ENCODE data around the gene TTC39C.

The TTC39C gene

DNA sequence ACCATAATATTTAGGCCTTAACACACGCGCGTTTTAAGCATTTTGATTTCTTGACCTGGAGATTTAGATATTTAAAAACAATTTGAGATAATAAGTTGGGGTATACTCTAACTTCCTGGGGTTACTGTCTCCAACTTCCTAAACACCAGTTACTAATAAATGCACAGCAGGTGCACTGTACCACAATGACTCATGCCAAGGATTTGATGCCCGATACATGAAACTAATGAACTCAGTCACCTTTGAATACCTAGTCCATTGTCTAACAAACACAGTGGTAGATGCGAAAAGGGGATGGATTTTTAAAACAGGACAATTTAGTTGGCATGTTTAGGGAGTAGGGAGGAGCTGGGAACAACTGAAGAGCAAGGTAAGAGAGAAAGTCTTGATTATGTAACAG, 145.5 kb downstream of the TTC39C start:
- no peak for DNase-seq
- intact Hi-C loops (cut with DNase I), result no loop called here

DNA sequence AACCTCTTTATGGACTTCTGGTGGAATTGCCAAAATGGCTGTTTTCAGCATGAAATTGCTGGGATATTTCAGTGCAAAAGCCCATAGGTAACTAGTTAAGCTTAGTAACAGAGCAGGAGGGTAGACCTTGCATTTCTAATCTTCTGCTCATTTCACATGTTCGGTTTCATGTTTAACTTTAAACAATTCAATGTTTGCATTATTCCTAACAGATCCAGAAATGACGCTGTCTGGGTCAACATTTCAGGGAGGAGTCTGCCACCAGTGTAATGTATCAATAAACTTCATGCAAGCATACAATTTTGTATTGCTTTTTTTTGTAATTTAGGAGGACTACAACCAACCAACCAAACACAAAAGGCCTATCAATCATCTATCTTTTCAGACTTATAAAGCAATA, 146.8 kb downstream of the TTC39C start:
- intact Hi-C loops (cut with DNase I), result no loop called here
- DNase-seq, result no peak

DNA sequence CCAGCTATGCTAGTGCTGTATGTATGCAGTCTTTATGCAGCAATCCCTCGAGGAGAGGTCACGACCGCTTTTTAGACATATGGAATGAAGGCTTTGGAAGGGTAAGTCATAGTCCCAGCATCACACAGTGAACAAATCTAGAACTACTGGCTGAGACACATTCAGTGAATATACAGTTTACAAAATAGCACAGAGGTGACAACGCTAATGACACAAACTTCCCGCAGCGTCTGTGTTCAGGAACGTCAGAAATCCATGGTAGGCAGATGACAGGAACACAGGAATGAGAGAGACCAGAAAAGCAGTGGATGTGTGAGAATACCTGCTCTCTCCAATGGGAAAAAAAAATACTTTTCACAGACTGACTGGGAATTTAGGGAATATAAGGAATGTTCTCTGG, 153.9 kb downstream of the TTC39C start:
- intact Hi-C loops (cut with DNase I), result no loop called here
- no peak for DNase-seq

DNA sequence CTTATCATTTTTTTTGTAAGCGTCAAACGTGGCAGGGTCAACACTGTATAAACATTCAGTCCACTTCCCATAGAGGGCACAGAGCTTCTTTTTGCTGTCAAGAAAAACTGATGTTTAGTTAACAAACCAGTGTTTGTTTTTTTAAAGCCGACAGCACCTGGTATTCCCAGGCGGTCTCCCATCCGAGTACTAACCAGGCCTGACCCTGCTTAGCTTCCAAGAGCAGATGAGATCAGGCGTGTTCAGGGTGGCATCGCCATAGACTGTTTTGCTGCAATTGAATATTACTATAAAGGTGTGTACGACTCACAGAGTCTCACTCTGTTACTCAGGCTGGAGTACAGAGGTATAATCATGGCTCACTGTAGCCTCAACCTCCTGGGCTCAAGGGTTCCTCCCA, 155.8 kb downstream of the TTC39C start:
- no peak for DNase-seq
- intact Hi-C loops (cut with DNase I), result no loop called here

DNA sequence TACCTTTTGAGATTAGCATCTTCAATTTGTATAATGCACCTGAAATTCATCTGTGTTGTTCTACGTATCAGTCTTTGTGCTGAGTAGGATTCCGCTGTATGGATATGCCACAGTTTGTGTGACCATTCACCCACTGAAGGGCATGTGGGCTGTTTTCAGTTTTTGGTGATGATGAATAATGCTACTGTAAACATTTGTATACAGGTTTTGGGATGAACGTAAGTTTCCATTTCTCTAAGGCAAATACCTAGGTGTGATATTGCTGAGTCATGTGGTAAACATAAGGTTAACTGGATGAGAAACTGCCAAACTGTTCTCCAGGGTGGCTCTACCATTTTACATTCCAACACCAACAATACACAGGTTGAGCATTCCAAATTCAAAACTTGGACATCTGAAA, 159.4 kb downstream of the TTC39C start:
- no peak for DNase-seq
- intact Hi-C loops (cut with DNase I), result no loop called here

GRCh38 chr18:24176727-24177416, 162.3 kb downstream of the TTC39C start:
- DNase-seq, result peak; percentile 57 to 96 (median 86)
- intact Hi-C loops (cut with DNase I), result loop anchor here (5.0 kb wide), 1 partner anchor 95 kb away; no protein-coding TSS in a partner anchor

- no peak for DNase-seq
- intact Hi-C loops (cut with DNase I), result loop anchor here (5.0 kb wide), 1 partner anchor 95 kb away; no protein-coding TSS in a partner anchor
Observed at GRCh38 chr18:24177499-24178133, 163.1 kb downstream of the TTC39C start.

- DNase-seq, result no peak
- intact Hi-C loops (cut with DNase I), result no loop called here
Observed at GRCh38 chr18:24180048-24180447, 165.5 kb downstream of the TTC39C start.

DNA sequence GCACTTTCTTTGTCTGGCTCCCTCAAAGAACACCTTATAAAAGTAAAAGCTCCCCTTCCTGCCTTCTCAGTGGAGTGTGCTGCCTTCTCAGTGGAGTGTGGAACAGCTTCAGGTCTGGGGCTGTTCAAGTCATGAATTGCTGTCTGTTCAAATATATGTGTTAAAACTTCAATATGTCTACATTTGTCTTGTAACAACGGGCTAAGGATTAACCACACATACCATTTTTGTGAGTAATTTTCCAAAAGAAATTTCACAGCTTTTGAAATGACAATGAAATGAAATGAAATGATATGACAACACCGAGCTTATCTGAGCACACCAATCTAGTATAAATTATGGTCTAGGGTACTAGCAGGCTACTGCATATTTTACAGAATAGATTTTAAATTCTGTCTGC, 167.3 kb downstream of the TTC39C start:
- no peak for DNase-seq
- intact Hi-C loops (cut with DNase I), result no loop called here

Data from head of caudate nucleus (tissue), 42 donors.